GM23338 (cell line): ENCODE measurements around the gene USH2A. TPM values are rescaled to one million over a fixed set of nuclear protein-coding genes. Genes with fewer than 3 reads are reported as not detected.

ENCODE experiments used
- ATAC-seq: fragments of 200-7000 bp; cut with Tn5 transposase; 3 replicates; pipeline ENCODE4 v1.9.1; 2020
- DNase-seq: peaks from one replicate; pipeline ENCODE4 v3.0.0-alpha.2; 2015; ENCODE audit warnings: low spot score
- H2AFZ ChIP-seq: fragments of 200-600 bp; sonication (generic); 2 replicates; pipeline ENCODE4 v1.8.0; 2016; ENCODE audit warnings: antibody characterized with exemption, mild to moderate bottlenecking, moderate library complexity
- H3F3A ChIP-seq: fragments of 200-600 bp; sonication (generic); replicated peaks from 2 replicates; pipeline ENCODE4 v1.8.0; 2017; ENCODE audit warnings: antibody characterized with exemption, mixed run types, low read depth
- H3K27ac ChIP-seq: fragments of 200-600 bp; sonication (generic); 2 replicates; pipeline ENCODE4 v1.6.1; 2016; ENCODE audit warnings: low read depth
- H3K27me3 ChIP-seq: fragments of 200-600 bp; sonication (generic); 2 replicates; pipeline ENCODE4 v1.8.0; 2016; ENCODE audit warnings: mild to moderate bottlenecking, mixed run types, moderate library complexity; ENCODE audit not compliant: insufficient read depth
- H3K36me3 ChIP-seq: fragments of 200-600 bp; sonication (generic); 2 replicates; pipeline ENCODE4 v1.8.0; 2016; ENCODE audit warnings: mild to moderate bottlenecking; ENCODE audit not compliant: insufficient read depth
- H3K4me1 ChIP-seq: fragments of 200-600 bp; sonication (generic); 2 replicates; pipeline ENCODE4 v1.8.0; 2016; ENCODE audit warnings: mild to moderate bottlenecking, moderate library complexity; ENCODE audit not compliant: insufficient read depth
- H3K4me2 ChIP-seq: fragments of 200-600 bp; sonication (generic); 2 replicates; pipeline ENCODE4 v1.7.1; 2017; ENCODE audit warnings: mixed run types
- H3K4me3 ChIP-seq: fragments of 200-600 bp; sonication (generic); 2 replicates; pipeline ENCODE4 v1.6.1; 2016; ENCODE audit warnings: mixed run types
- H3K79me2 ChIP-seq: fragments of 200-600 bp; sonication (generic); replicated peaks from 2 replicates; pipeline ENCODE4 v1.8.0; 2017; ENCODE audit warnings: mild to moderate bottlenecking; ENCODE audit not compliant: insufficient read depth
- H3K9me2 ChIP-seq: fragments of 200-600 bp; sonication (generic); 2 replicates; pipeline ENCODE4 v1.8.0; 2017; ENCODE audit not compliant: insufficient read depth
- H4K20me1 ChIP-seq: fragments of 200-600 bp; sonication (generic); replicated peaks from 2 replicates; pipeline ENCODE4 v1.8.0; 2017; ENCODE audit warnings: mild to moderate bottlenecking; ENCODE audit not compliant: insufficient read depth
- H3K27ac Mint-ChIP-seq: 2 replicates; pipeline ENCODE4 v1.8.0; 2020; ENCODE audit warnings: inconsistent platforms, mild to moderate bottlenecking, moderate library complexity, mixed read lengths
- H3K27me3 Mint-ChIP-seq: 3 replicates; pipeline ENCODE4 v1.8.0; 2022; ENCODE audit warnings: low read depth, mild to moderate bottlenecking, moderate library complexity, mixed read lengths, inconsistent platforms; ENCODE audit not compliant: insufficient read depth, poor library complexity
- H3K36me3 Mint-ChIP-seq: 3 replicates; pipeline ENCODE4 v1.8.0; 2021; ENCODE audit warnings: low read depth, mild to moderate bottlenecking, inconsistent platforms, moderate library complexity, mixed read lengths
- H3K4me1 Mint-ChIP-seq: 3 replicates; pipeline ENCODE4 v1.8.0; 2020; ENCODE audit warnings: mild to moderate bottlenecking, inconsistent platforms, mixed read lengths
- H3K4me3 Mint-ChIP-seq: 3 replicates; pipeline ENCODE4 v1.8.0; 2021; ENCODE audit warnings: moderate library complexity, mild to moderate bottlenecking, inconsistent platforms, mixed read lengths
- H3K9me3 Mint-ChIP-seq: 3 replicates; pipeline ENCODE4 v1.8.0; 2020; ENCODE audit warnings: moderate library complexity, mild to moderate bottlenecking, inconsistent platforms, mixed read lengths
- CREB1 ChIP-seq: fragments of 250-450 bp; sonication (Bioruptor Pico); IDR thresholded peaks from 2 replicates; pipeline ENCODE4 v1.5.0; 2020; ENCODE audit warnings: low read depth, mild to moderate bottlenecking, moderate library complexity
- EZH2 ChIP-seq: fragments of 200-600 bp; sonication (generic); IDR thresholded peaks from one replicate; pipeline ENCODE4 v1.8.0; 2017; ENCODE audit warnings: antibody characterized with exemption, mild to moderate bottlenecking, low read depth; ENCODE audit not compliant: unreplicated experiment
- EZH2phosphoT487 ChIP-seq: fragments of 200-600 bp; sonication (generic); IDR thresholded peaks from one replicate; pipeline ENCODE4 v1.8.1; 2018; ENCODE audit warnings: antibody characterized with exemption; ENCODE audit not compliant: unreplicated experiment
- JUNB ChIP-seq: IDR thresholded peaks from one replicate; pipeline ENCODE4 v1.6.1; 2016; ENCODE audit warnings: antibody characterized with exemption; ENCODE audit not compliant: unreplicated experiment
- NANOG ChIP-seq: IDR thresholded peaks from 2 replicates; pipeline ENCODE4 v1.6.1; 2016; ENCODE audit warnings: antibody characterized with exemption, borderline replicate concordance
- POLR2AphosphoS5 ChIP-seq: IDR thresholded peaks from 2 replicates; pipeline ENCODE4 v1.6.1; 2016; ENCODE audit warnings: antibody characterized with exemption, low read depth
- STAT1 ChIP-seq: IDR thresholded peaks from one replicate; pipeline ENCODE4 v1.6.1; 2016; ENCODE audit warnings: antibody characterized with exemption; ENCODE audit not compliant: unreplicated experiment
- ZNF114 ChIP-seq: fragments of 250-450 bp; sonication (Bioruptor Pico); IDR thresholded peaks from 2 replicates; pipeline ENCODE4 v1.5.0; 2020; ENCODE audit warnings: mild to moderate bottlenecking, moderate library complexity
- ZNF331 ChIP-seq: fragments of 250-450 bp; sonication (Bioruptor Pico); IDR thresholded peaks from 2 replicates; pipeline ENCODE4 v1.5.0; 2020; ENCODE audit warnings: low read depth, mild to moderate bottlenecking, moderate library complexity
- ZNF462 ChIP-seq: fragments of 250-450 bp; sonication (Bioruptor Pico); IDR thresholded peaks from 2 replicates; pipeline ENCODE4 v1.5.0; 2020; ENCODE audit warnings: mild to moderate bottlenecking, moderate library complexity
- polyA plus RNA-seq: library from polyadenylated mRNA; unstranded; fragments of >200 nt; fragmentation: Nextera tagmentation; extraction: Ambion mirVana; gene quantifications from 2 replicates; pipeline ENCODE4 v1.2.1, GENCODE V29; 2016
- total RNA-seq: library from RNA; depleted of rRNA; stranded (reverse); fragments of >200 nt; shearing (Covaris generic); gene quantifications from 2 replicates; pipeline ENCODE4 v1.2.3, GENCODE V29; 2014

Gene USH2A
- total and polyA plus RNA-seq, 2 experiments from 2014 or later = 0.03 TPM

- Histone ChIP-seq H3K4me2 (no peak overlapping the region), H3K4me1 (no peaks in the 10 kb centered on the region), H4K20me1 (no peaks in the 10 kb centered on the region), H2AFZ (no peak overlapping the region), H3K9me2 (no peaks in the 10 kb centered on the region), H3K27ac (no peak overlapping the region), H3K36me3 (no peaks in the 10 kb centered on the region), H3K4me3 (no peak overlapping the region), H3K27me3 (no peaks in the 10 kb centered on the region), H3F3A (no peaks in the 10 kb centered on the region), H3K79me2 (no peaks in the 10 kb centered on the region)
- Mint-ChIP-seq H3K27me3 (no peaks in the 10 kb centered on the region), H3K36me3 (no peaks in the 10 kb centered on the region), H3K4me3 (no peak overlapping the region), H3K27ac (no peak overlapping the region), H3K9me3 (no peaks in the 10 kb centered on the region), H3K4me1 (no peaks in the 10 kb centered on the region; the same call in 2 of the 3 replicates)
- TF ChIP-seq POLR2AphosphoS5 = no peak
- TF ChIP-seq JUNB = no peak
- TF ChIP-seq STAT1 = no peak
- no peak for TF ChIP-seq ZNF462 (CRISPR knock-in tag)
- TF ChIP-seq CREB1 (CRISPR knock-in tag) = no peak
- no peak for TF ChIP-seq EZH2
- TF ChIP-seq NANOG = no peak
- no peak for TF ChIP-seq ZNF114
- no peak for TF ChIP-seq ZNF331 (CRISPR knock-in tag)
- TF ChIP-seq EZH2phosphoT487 = no peak
- ATAC-seq (no peak), DNase-seq (no peak)
Measured at GRCh38 chr1:215744419-215744818, 678.8 kb downstream of the USH2A start.
